ENCODE data around the gene EMILIN3. TPM values are rescaled to one million over a fixed set of nuclear protein-coding genes. Genes with fewer than 3 reads are reported as not detected.

The EMILIN3 gene, protein sequence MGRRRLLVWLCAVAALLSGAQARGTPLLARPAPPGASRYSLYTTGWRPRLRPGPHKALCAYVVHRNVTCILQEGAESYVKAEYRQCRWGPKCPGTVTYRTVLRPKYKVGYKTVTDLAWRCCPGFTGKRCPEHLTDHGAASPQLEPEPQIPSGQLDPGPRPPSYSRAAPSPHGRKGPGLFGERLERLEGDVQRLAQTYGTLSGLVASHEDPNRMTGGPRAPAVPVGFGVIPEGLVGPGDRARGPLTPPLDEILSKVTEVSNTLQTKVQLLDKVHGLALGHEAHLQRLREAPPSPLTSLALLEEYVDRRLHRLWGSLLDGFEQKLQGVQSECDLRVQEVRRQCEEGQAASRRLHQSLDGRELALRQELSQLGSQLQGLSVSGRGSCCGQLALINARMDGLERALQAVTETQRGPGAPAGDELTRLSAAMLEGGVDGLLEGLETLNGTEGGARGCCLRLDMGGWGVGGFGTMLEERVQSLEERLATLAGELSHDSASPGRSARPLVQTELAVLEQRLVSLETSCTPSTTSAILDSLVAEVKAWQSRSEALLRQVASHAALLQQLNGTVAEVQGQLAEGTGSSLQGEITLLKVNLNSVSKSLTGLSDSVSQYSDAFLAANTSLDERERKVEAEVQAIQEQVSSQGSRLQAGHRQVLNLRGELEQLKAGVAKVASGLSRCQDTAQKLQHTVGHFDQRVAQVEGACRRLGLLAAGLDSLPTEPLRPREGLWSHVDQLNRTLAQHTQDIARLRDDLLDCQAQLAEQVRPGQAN
- 1.5 and 2.1 TPM in 2 replicates for total RNA-seq
- long read RNA-seq: 0 reads

DNA sequence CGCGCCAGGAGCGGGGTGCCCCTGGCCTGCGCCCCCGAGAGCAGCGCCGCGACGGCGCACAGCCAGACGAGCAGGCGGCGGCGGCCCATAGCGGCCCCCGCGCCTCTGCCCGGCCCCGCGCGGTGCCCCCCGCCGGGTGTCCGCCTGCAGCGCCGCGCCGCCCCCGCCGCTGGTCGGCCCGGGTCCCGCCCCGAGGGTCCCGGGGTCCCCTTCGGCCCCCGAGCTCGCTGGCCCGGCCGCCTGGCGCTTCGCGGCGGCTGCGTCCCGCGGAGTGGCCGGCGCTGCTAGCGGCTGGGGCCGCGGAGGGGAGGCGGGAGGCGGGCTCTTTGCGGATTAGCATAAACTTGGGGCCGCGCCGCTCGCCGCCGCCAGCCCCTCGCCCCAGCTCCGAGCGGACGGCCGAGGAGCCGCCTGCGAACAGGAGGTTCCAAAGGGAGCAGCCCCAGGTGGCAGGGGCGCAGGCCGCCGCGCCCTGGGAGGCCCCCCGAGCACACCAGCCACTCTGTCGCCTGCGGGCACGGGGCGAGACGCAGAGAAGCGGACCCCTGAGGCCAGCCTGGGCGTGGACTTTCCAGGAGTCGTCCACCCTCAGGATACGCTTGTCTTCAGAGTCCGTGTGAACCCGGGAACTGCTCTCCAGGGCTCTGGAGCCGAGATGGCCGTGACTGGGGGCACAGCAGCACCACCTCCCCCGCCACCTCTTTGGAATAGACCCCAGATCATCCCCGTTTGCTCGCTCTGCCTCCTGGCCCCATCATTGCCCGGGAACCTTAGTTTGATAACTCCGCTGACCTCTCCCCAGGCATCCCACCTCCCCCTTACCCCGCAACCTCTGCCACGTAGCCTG, at the start of gene EMILIN3:
TSS of gene EMILIN3 (minus strand) at position 273 of the 847 bp plus-strand sequence. CDS start at position 89, 184 bp downstream.
- DNase-seq (ENCODE audit: extremely low spot score, unreplicated experiment): no peak
- TF ChIP-seq, protein P1, sequence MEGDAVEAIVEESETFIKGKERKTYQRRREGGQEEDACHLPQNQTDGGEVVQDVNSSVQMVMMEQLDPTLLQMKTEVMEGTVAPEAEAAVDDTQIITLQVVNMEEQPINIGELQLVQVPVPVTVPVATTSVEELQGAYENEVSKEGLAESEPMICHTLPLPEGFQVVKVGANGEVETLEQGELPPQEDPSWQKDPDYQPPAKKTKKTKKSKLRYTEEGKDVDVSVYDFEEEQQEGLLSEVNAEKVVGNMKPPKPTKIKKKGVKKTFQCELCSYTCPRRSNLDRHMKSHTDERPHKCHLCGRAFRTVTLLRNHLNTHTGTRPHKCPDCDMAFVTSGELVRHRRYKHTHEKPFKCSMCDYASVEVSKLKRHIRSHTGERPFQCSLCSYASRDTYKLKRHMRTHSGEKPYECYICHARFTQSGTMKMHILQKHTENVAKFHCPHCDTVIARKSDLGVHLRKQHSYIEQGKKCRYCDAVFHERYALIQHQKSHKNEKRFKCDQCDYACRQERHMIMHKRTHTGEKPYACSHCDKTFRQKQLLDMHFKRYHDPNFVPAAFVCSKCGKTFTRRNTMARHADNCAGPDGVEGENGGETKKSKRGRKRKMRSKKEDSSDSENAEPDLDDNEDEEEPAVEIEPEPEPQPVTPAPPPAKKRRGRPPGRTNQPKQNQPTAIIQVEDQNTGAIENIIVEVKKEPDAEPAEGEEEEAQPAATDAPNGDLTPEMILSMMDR (IDR thresholded peaks at IDR 0.05): no peak
- peak within 1 kb of the TSS; percentile 70 for H3K4me3 Mint-ChIP-seq (ENCODE audit: unreplicated experiment)
- peaks cover 2% of the 10 kb centered on the region for H3K36me3 Mint-ChIP-seq (ENCODE audit: unreplicated experiment)
- peaks cover 22% of the 10 kb centered on the region for H3K27me3 Mint-ChIP-seq (ENCODE audit: unreplicated experiment)
- no peak within 1 kb of the TSS for H3K27ac Mint-ChIP-seq (ENCODE audit: unreplicated experiment)
- H3K9me3 Mint-ChIP-seq (ENCODE audit: unreplicated experiment): peaks cover 6% of the 10 kb centered on the region
- peaks cover 9% of the 10 kb centered on the region for H3K4me1 Mint-ChIP-seq (ENCODE audit: unreplicated experiment)

DNA sequence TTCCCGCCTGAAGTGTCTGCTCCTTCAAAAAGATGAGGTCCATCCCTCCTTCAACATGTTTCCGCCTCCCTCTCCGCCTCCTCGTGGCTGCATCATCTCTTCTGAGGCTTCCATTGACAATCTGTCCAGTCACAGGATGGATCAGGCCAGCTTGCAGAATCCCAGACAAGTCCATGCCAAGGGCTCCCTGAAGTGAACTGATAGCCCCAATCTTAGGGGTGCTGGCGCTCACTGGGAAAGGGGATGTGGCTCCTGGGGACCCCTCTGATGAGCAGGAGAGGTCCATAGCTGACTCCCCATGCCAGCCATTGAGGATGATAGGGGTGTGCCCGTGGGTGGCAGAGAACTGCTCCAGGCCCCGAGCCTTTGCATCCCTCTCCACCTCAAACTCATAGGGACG, 48.6 kb upstream of the EMILIN3 start:
- peaks cover 65% of the 10 kb centered on the region for H3K36me3 Mint-ChIP-seq (ENCODE audit: unreplicated experiment)
- H3K27me3 Mint-ChIP-seq (ENCODE audit: unreplicated experiment): no peaks in the 10 kb centered on the region
- H3K9me3 Mint-ChIP-seq (ENCODE audit: unreplicated experiment): no peaks in the 10 kb centered on the region
- TF ChIP-seq, protein P1 (IDR thresholded peaks at IDR 0.05): no peak
- no peak overlapping the region for H3K4me3 Mint-ChIP-seq (ENCODE audit: unreplicated experiment)
- no peak overlapping the region for H3K27ac Mint-ChIP-seq (ENCODE audit: unreplicated experiment)
- DNase-seq (ENCODE audit: extremely low spot score, unreplicated experiment): no peak
- H3K4me1 Mint-ChIP-seq (ENCODE audit: unreplicated experiment): no peaks in the 10 kb centered on the region

DNA sequence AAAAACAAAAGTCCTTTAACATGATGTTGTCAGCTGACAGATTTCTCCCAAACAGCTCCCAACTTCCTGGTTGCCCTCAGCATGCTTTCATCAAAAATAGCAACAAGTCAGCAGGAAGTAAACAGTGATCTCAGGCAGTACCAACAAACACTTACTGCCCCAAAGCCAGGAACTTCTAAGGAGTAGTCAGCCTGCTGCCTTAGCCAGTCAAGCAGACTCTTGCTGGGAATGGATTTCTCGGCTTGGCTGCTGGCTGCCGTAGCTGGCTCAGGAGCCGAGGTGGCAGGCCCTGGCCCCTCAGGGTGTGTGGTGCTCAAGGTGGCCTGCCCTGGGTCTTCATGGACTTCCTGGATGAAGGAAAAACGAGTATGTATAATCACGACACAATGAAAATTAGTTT, 46.6 kb upstream of the EMILIN3 start:
- peaks cover 62% of the 10 kb centered on the region for H3K36me3 Mint-ChIP-seq (ENCODE audit: unreplicated experiment)
- H3K27ac Mint-ChIP-seq (ENCODE audit: unreplicated experiment): no peak overlapping the region
- H3K4me3 Mint-ChIP-seq (ENCODE audit: unreplicated experiment): no peak overlapping the region
- TF ChIP-seq, protein P1 (IDR thresholded peaks at IDR 0.05): no peak
- H3K9me3 Mint-ChIP-seq (ENCODE audit: unreplicated experiment): no peaks in the 10 kb centered on the region
- DNase-seq (ENCODE audit: extremely low spot score, unreplicated experiment): no peak
- peaks cover 14% of the 10 kb centered on the region for H3K4me1 Mint-ChIP-seq (ENCODE audit: unreplicated experiment)
- H3K27me3 Mint-ChIP-seq (ENCODE audit: unreplicated experiment): no peaks in the 10 kb centered on the region

DNA sequence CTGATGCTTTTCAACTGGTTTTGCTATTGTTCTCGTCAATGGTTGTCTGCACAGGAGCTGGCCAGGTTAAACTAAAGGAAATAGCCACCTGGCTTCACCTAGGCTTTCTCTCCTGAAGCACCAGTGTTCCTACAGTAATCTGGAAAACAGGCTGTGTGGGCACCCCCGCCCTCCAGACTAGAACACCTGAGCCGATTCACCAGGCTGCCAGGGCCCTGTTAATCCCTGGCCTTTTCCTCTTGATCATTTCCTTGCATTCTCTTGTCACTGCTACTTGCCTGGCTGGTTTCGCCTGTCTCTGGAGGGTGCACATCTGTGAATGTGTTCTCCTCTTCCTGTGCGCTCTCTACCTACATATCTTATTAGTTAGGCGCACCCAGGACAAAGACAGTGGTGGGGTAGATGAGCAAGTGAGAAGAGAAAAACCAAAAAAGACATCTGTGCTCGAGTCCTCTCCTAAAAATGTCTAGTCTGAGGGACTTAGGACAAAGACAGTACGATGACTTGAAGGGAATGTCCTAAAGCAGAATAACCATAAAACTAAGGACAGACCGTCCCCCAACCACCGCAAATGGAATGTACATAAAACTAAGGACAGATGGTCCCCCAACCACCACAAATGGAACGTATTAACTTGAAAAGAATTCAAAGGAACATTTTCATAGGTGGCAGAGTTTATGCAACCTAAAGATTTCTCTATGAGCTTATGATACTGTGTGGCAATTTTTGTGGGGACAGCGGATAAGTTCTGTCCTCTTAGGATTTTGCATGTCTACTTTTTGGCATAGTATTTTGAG, 45.9 kb upstream of the EMILIN3 start:
- no peak for DNase-seq (ENCODE audit: extremely low spot score, unreplicated experiment)
- no peak overlapping the region for H3K27ac Mint-ChIP-seq (ENCODE audit: unreplicated experiment)
- no peaks in the 10 kb centered on the region for H3K9me3 Mint-ChIP-seq (ENCODE audit: unreplicated experiment)
- no peak overlapping the region for H3K4me3 Mint-ChIP-seq (ENCODE audit: unreplicated experiment)
- H3K4me1 Mint-ChIP-seq (ENCODE audit: unreplicated experiment): peaks cover 14% of the 10 kb centered on the region
- peaks cover 58% of the 10 kb centered on the region for H3K36me3 Mint-ChIP-seq (ENCODE audit: unreplicated experiment)
- no peaks in the 10 kb centered on the region for H3K27me3 Mint-ChIP-seq (ENCODE audit: unreplicated experiment)
- TF ChIP-seq, protein P1 (IDR thresholded peaks at IDR 0.05): no peak

Measured in osteocyte (in vitro differentiated cells).